GM19438 (cell line): Measurements from ENCODE around the gene DNAJC5G.

Source experiments
- ATAC-seq: cut with Tn5 transposase; IDR thresholded peaks from one replicate; pipeline ENCODE4 v1.9.1; 2021; ENCODE audit warnings: low read depth; ENCODE audit not compliant: unreplicated experiment

The DNAJC5G gene, protein sequence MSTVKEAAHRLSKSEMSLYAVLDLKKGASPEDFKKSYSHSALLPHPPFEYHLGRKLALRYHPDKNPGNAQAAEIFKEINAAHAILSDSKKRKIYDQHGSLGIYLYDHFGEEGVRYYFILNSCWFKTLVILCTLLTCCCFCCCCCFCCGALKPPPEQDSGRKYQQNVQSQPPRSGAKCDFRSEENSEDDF

GRCh38 chr2:27275211-27276150 lies at the start of gene DNAJC5G:
Gene DNAJC5G, plus strand, starts transcription at chr2:27275433. Its CDS starts 1,296 bp downstream, at chr2:27276729.
- no peak for ATAC-seq

DNA sequence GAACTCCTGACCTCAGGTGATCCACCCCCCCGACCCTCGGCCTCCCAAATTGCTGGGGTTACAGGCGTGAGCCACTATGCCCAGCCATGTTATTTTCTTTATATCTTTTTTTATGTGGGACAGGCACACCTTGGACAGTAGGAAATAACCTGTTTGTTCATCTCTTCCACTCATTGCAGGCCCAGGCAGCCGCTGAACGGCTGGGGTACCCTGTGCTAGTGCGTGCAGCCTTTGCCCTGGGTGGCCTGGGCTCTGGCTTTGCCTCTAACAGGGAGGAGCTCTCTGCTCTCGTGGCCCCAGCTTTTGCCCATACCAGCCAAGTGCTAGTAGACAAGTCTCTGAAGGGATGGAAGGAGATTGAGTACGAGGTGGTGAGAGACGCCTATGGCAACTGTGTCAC lies 49.7 kb upstream of the DNAJC5G start:
- ATAC-seq = no peak

DNA sequence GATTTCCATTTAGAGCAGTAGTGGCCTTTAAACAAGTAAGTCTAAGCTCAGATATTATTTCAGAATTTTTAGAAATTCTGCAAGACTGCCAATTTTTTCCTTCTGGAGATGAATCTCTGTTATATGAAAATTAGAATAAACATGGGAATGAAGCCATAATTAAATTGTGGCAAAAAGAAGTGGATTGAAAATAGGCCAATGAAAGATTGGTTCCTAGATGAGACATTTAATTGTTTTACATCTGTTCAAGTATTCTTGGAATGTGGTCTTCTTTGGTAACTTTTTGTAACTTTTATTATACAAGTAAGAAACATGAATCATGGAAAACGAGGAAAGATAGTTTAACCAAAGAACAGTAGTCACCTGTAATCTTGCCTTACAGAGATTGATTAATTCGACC lies 47.7 kb upstream of the DNAJC5G start:
- no peak for ATAC-seq

GRCh38 chr2:27231921-27232320 lies 43.3 kb upstream of the DNAJC5G start:
- no peak for ATAC-seq

DNA sequence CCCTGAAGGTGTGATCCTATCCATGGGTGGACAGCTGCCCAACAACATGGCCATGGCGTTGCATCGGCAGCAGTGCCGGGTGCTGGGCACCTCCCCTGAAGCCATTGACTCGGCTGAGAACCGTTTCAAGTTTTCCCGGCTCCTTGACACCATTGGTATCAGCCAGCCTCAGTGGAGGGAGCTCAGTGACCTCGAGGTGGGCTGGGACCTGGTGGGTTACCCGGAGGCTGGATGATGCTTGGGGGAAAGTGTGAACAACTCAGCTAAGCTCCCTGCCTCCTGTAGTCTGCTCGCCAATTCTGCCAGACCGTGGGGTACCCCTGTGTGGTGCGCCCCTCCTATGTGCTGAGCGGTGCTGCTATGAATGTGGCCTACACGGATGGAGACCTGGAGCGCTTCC lies 41.9 kb upstream of the DNAJC5G start:
- ATAC-seq = no peak

- no peak for ATAC-seq
These were observed 39.1 kb upstream of the DNAJC5G start for GRCh38 chr2:27236136-27236535.

- no peak for ATAC-seq
These were observed 38.6 kb upstream of the DNAJC5G start for GRCh38 chr2:27236626-27237025.

DNA sequence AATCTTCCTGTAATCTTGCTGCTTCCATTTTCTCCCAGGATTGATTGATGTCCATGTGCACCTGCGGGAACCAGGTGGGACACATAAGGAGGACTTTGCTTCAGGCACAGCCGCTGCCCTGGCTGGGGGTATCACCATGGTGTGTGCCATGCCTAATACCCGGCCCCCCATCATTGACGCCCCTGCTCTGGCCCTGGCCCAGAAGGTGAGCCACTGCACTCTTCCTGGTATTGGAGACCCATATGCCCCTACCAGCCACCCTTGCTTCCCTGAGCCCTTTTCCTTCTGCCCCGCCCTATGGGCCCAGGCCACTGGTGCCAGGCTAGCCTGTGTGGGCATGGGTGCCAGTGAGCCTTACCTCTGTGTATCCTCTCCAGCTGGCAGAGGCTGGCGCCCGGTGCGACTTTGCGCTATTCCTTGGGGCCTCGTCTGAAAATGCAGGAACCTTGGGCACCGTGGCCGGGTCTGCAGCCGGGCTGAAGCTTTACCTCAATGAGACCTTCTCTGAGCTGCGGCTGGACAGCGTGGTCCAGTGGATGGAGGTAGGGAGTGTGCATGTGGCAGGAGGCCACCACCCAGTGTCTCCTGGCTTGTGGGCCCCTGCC lies 37.8 kb upstream of the DNAJC5G start:
- no peak for ATAC-seq

GRCh38 chr2:27238976-27239375 lies 36.3 kb upstream of the DNAJC5G start:
- ATAC-seq = no peak

- ATAC-seq = no peak
These were observed 34.8 kb upstream of the DNAJC5G start for GRCh38 chr2:27240406-27240805.

GRCh38 chr2:27241761-27242613 lies 33.2 kb upstream of the DNAJC5G start:
- no peak for ATAC-seq

GRCh38 chr2:27242614-27242951 lies 32.6 kb upstream of the DNAJC5G start:
- ATAC-seq = no peak

DNA sequence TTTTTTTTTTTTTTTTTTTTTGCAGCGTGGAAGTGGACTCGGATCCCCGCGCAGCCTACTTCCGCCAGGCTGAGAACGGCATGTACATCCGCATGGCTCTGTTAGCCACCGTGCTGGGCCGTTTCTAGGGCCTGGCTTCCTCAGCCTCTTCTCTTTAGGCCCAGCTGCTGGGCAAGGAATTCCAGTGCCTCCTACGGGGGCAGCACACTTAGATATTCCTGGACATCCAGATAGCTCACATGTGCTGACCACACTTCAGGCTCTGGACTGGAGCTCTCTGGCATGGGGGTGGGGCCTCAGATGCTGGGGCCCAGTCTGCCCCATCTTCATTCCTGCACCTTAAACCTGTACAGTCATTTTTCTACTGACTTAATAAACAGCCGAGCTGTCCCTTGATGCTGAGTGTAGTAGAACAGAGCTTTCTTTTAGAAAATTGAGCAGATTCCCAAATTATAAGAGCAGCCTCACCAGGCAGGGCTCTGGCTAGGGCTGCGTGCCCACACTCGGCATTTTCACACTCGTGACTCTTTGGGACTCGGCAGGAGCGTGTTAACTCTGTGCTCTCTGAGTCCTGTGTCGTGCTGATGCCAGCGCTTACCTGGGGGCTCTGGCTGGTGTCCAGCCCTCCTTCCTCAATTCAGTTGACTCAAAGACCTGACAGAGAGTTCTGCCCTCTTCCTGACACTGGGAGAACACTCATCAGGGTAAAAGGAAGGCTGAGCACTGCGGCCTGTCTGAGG lies 31.7 kb upstream of the DNAJC5G start:
- ATAC-seq = no peak

DNA sequence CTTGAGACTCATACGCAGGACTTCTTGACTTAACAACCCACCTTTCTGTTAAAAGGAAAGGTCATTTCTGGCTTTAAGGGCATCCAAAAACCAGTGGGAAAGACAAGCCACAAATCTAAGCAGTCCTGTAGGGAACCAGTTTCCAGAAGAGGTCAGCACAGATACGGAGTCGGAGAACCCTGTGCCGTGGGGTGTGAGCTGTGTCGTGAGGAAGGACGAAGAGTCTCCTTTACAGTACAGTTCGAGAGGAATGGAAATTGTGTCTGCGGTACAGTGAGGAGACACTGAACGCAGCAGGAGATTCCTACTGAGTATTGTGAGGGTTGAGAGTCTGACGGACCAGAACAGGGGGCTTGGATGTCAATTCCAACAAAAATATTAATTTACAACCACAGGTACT lies 30.1 kb upstream of the DNAJC5G start:
- ATAC-seq = no peak

GRCh38 chr2:27245626-27246025 lies 29.6 kb upstream of the DNAJC5G start:
- ATAC-seq = no peak

- ATAC-seq = no peak
These were observed 27.3 kb upstream of the DNAJC5G start for GRCh38 chr2:27247893-27248292.

GRCh38 chr2:27249159-27249890 lies 25.9 kb upstream of the DNAJC5G start:
- no peak for ATAC-seq

GRCh38 chr2:27249891-27250651 lies 25.2 kb upstream of the DNAJC5G start:
- no peak for ATAC-seq
